ENCODE results near the gene NDC80.
"Not testable (repeated sequence)": the region's sequence is repeated elsewhere in the genome, so short reads cannot be mapped to it uniquely, and the experiment has no call there.

Gene NDC80

GRCh38 chr18:2571200-2572170, at the start of gene NDC80, which contains the start of gene METTL4:
Gene NDC80, plus strand, starts transcription at chr18:2571557. Its CDS starts 1,429 bp downstream, at chr18:2572986.
Gene METTL4, minus strand, starts transcription at chr18:2571505. Its CDS starts 4,289 bp downstream, at chr18:2567216.
- peak; percentile 93 for DNase-seq

- DNase-seq = no peak
Observed at GRCh38 chr18:2522112-2522511, 49.2 kb upstream of the NDC80 start.

- DNase-seq = not testable (repeated sequence)
Observed at GRCh38 chr18:2524794-2525198, 46.6 kb upstream of the NDC80 start.

- DNase-seq = no peak
Observed at GRCh38 chr18:2526329-2526728, 45.0 kb upstream of the NDC80 start.

GRCh38 chr18:2529154-2529553, 42.2 kb upstream of the NDC80 start:
- DNase-seq = no peak

GRCh38 chr18:2531751-2532150, 39.6 kb upstream of the NDC80 start:
- DNase-seq = no peak

- no peak for DNase-seq
Observed at GRCh38 chr18:2532797-2533196, 38.6 kb upstream of the NDC80 start.

DNA sequence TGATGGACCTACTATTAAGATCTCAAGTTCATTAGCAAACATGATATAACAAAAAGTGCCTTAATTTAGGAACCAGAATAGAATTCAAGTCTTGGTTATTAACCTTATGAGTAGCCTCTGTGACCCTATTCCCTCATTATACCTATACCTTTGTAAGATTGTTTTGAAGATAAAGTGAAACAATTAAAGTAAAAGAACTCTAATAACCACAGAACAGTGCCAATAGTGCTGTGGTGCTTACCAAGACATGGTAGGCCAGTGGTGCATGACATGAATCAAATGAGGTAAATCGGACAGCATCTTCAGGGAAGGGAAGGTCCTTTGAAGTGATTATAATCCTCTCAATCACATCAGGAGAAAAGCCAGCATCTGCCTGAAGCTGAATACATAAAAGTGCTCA, 36.5 kb upstream of the NDC80 start:
- no peak for DNase-seq

DNA sequence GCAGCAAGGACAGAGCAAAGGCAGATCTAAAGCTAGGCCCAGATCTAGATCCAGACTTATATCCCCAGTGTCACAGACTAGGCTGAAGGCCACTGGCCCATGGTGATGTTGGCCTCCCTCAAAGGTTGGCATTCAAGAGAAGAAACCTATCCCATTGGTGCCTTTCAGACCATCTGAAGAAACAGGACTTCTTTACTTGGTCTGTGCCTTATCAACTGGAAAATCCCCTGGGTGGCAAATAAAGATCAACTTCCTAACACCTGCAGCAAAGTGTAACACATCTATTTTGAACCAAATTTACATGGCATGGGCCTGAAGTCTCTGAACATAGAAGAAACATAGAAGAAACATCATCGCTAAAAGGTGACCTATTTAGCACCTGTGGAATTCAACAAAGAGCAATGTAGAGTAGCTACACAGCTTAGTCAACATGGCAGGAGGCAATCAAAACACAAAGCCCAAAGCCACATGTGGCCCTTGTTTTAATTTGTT, 35.9 kb upstream of the NDC80 start:
- DNase-seq = no peak

- no peak for DNase-seq
Observed at GRCh38 chr18:2536063-2536462, 35.3 kb upstream of the NDC80 start.

- DNase-seq = no peak
Observed at GRCh38 chr18:2536493-2536892, 34.9 kb upstream of the NDC80 start.

DNA sequence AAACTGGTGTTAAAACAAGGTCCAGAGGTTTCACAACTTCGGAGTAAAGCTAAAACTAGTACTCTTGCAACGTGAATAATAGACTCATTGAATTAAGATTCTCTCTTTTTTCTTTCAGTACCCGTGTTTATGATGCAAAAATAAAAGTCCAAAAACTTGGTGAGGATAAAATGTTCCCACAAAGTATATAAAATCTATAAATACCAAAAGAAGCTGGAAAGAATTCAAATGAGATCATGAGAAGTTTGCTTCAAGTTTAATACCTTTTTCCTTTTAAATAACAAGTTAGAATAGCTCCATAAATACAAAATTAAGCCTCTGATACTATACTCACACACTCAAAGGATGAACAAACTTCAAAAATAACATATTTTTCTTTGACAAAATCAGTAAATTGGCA, 34.1 kb upstream of the NDC80 start:
- DNase-seq = no peak

DNA sequence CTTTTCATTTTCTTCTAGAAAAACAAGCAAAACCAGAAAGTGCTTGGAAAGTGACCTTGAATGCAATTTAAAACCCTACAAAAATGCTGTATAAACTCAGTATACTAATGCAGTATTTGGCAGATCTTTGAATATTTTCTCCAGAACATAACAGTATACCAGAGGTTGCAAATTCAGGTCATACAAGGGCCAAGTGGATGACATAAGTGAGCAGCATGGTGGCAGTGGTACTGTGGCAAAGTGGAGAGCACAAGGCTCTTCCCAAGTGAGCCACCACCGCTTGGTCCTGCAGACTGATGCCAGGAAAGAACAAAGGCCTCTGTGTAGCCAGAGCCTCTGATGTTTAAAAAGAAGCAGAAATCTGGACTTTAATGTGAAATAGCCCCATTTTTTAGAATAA, 33.1 kb upstream of the NDC80 start:
- DNase-seq = no peak

DNA sequence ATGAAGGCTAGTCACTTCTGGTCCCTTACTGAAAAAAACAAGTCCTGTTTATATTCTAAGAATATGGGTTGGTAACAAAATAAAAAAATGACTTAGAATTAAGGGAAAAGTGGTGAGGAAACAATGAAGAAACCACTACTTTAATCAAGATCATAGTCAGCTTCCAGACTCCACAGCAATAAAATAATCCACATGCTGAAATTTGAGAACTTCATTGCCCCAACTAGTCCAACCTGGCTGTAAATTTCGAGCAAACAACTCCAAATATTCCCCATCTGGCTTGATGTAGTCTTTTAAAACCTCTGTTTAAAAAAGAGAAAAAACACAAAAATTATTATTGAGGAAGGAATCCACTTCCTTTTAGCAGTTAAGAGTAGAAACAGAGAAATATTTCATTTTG, 32.5 kb upstream of the NDC80 start:
- no peak for DNase-seq

GRCh38 chr18:2540575-2540974, 30.8 kb upstream of the NDC80 start:
- no peak for DNase-seq

GRCh38 chr18:2541925-2542563, 29.3 kb upstream of the NDC80 start:
- DNase-seq = not testable (repeated sequence)

DNA sequence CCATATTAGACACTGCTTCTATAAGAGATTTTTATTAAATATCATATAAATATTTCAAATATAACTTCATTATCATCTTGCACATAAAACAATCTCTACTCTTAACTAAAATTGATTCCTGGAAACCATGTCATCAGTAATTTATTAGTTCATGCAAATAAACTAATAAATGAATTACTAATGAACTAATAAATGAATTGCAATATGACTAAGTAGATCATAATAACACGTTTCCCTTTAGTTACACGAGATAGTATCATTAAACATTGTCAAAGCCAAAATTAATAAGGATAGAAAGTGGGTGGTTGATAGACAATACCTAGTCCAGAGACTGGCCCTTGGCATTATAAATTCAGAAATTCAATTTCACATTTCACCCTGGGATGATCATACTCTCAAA, 26.2 kb upstream of the NDC80 start:
- DNase-seq = no peak

GRCh38 chr18:2547477-2548087, 23.8 kb upstream of the NDC80 start:
- DNase-seq = no peak

DNA sequence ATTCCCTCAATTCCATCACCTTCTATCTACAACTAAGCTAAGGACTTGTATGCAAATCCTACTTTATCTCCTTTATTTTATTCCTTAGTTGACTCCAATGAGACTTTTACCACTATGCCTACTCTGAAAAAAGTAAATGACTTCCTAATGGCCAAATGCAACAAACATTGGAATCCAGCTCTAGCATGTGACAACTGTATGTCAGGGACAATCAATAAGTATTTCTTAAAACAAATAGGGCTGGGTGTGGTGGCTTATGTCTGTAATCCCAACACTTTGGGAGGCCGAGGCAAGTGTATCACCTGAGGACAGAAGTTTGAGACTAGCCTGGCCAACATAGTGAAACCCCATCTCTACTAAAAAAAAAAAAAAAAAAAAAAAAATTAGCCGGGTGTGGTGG, 21.9 kb upstream of the NDC80 start:
- DNase-seq = no peak

GRCh38 chr18:2551425-2551824, 19.9 kb upstream of the NDC80 start:
- no peak for DNase-seq

DNA sequence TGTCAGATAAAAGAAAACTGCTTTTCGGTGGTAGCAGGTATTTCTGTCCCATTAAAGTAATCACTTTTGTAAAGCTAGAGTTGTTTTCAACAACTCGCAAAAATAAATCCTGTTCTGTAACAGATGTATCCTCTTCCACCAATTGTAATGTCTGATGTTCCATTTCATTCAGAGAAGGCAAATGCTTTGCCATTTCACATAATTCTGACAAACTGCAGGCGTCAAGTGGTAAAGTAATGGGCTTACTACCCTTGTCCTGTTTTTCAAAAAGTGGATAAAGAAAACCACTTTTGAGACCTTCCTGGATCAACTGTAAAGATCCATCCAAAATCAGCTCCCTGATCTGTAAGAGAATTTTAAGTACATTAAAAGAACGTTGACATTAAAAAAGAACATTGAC, 16.7 kb upstream of the NDC80 start:
- no peak for DNase-seq

DNA sequence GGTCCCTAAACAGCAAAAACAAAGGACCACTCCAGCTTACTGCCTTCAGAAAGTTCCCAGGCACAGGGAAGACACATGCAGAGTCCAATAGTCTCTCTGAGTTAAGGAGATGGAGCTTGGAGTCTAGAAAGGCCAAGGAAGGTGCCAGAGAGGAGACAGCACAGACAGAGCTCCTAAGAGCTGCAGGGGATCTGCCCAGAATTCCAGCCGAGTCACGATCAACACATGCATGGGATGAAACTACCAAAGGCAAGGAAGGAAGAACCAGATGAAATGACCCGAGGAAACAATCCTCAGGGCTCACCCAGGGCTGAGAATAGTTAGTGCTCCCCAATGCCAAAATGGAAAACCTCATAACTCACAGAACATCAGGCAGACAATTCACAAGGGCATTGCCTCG, 15.5 kb upstream of the NDC80 start:
- no peak for DNase-seq

DNA sequence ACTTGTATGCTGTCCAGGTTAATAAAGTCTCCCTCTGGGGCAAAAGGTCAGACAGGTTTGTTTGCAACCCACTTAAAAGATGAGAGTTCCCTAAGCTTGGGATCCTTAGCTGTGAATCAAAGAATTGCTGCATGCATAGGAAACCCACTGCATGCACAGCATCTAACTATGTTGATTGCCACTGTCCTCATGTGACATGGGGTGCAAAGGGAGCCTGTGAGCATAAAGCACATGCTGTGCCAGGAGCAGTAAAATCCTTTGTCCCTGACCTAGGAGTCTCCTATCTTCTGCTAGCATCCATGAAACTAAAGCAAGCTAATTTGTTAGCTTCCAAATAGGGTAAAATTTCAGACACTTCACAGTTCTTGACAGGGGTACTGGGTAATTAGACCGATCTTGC, 13.8 kb upstream of the NDC80 start:
- DNase-seq = no peak

DNA sequence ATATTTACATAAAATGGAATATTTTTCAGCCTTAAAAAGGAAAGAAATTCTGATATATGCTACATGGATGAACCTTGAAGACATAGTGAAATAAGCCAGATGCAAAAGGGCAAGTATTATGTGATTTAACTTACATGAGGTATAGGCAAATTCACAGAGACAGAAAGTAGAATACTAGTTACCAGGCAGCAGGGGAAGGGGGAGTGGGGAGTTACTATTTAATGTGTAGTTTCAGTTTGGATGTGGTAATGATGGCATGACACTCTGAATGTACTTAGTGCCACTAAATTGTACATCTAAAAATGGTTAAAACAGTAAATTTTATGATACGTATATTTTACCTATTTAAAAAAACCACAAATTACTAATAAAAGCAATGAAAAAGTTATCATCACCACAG, 12.1 kb upstream of the NDC80 start:
- DNase-seq = no peak
